ENCODE measurements around the gene SPON1. TPM values are rescaled to one million over a fixed set of nuclear protein-coding genes. Genes with fewer than 3 reads are reported as not detected.

SPON1 gene
- total and polyA plus RNA-seq, 10 of the 15 experiments (the other 5 are each of a cell fraction or from before 2014, with no cell fraction given), result 0.13 to 1.1 (median 0.18) TPM; not detected in 5

DNA sequence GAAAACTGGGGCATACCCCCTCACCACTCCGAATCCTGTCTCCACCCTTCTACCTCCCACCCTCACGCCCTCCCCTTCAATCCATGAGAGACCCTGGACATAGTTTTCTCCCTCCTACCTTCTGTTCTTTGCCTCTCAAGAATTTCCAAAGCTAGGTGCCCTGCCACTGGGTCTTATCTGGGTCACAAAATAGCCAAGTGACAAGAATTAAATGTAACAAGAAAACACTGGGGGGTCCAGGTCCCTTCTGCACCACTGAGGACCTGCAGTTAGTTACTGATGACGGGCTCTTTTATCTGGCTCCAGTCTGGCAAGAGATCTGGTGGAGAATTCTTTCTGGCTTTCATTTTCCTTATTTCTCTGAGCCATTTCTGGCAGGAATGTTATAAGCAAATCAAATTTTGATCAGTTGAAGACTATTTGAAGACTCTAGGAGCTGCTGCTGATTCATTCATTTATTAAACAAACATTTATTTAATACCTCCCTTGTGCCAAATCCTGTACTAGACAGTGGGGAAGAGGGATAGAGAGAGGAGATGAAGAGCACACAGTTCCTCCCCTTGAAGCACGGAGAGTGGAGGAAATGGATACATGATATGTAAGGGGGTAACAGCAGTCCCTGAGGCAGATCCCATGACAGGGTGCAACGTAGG is 261.2 kb downstream of the SPON1 start:
- FAIRE-seq, result no peak

More for the DNA sequence above, 261.2 kb downstream of the SPON1 start:
- SMC1A ChIA-PET (ENCODE audit: uncharacterized antibody, unreplicated experiment), result interaction anchor here (0.6 kb wide), 1 partner anchor 304 kb away, joined by 3 read pairs; no protein-coding TSS in a partner anchor
- POLR2A ChIA-PET, result no interaction called here
- WGBS (ENCODE audit: insufficient coverage, insufficient replicate concordance, low lambda C conversion rate, missing lambda C conversion rate), result 9% methylated on average over 5 of the region's 5 CpGs
- Histone ChIP-seq H3K9ac (ENCODE audit: control insufficient read depth, insufficient read depth, low read length) (no peak overlapping the region), H3K4me1 (ENCODE audit: control insufficient read depth, insufficient read depth, low read length) (no peaks in the 10 kb centered on the region), H3K4me2 (ENCODE audit: control insufficient read depth, insufficient read depth) (no peak overlapping the region), H3K4me3 (no peak overlapping the region), H3K9me3 (replicated peaks; ENCODE audit: control insufficient read depth, insufficient read depth, low read length) (no peaks in the 10 kb centered on the region), H2AFZ (ENCODE audit: control insufficient read depth, low read depth, low read length) (no peak overlapping the region), H3K27me3 (replicated peaks in 1 of 2; ENCODE audit: control insufficient read depth in 2 of 2, insufficient read depth in 2 of 2, low read length in 1 of 2) (no peaks in the 10 kb centered on the region; a peak in 2 of 4 replicates), H3K79me2 (ENCODE audit: control insufficient read depth, insufficient read depth, low read length) (no peaks in the 10 kb centered on the region), H3K36me3 (ENCODE audit: control insufficient read depth in 2 of 2, insufficient read depth in 2 of 2, low read length in 1 of 2) (no peaks in the 10 kb centered on the region), H4K20me1 (ENCODE audit: control insufficient read depth, insufficient read depth) (no peaks in the 10 kb centered on the region), H3K27ac (ENCODE audit: control insufficient read depth, insufficient read depth) (no peak overlapping the region)
- DNase-seq (ENCODE audit: low read depth, low spot score), result no peak
- TF ChIP-seq RAD21 (IDR thresholded peaks at IDR 0.05; ENCODE audit: insufficient read depth, low read depth, low read length), result no peak
- no peak for TF ChIP-seq POU2F2 (IDR thresholded peaks at IDR 0.05; ENCODE audit: borderline replicate concordance, low read depth, low read length)
- TF ChIP-seq RAD51 (IDR thresholded peaks at IDR 0.05), result no peak
- TF ChIP-seq NFYA (IDR thresholded peaks at IDR 0.05; ENCODE audit: borderline replicate concordance, low read depth, low read length), result no peak
- no peak for TF ChIP-seq MXI1 (IDR thresholded peaks at IDR 0.05; ENCODE audit: low read depth, low read length)
- TF ChIP-seq, protein P1, sequence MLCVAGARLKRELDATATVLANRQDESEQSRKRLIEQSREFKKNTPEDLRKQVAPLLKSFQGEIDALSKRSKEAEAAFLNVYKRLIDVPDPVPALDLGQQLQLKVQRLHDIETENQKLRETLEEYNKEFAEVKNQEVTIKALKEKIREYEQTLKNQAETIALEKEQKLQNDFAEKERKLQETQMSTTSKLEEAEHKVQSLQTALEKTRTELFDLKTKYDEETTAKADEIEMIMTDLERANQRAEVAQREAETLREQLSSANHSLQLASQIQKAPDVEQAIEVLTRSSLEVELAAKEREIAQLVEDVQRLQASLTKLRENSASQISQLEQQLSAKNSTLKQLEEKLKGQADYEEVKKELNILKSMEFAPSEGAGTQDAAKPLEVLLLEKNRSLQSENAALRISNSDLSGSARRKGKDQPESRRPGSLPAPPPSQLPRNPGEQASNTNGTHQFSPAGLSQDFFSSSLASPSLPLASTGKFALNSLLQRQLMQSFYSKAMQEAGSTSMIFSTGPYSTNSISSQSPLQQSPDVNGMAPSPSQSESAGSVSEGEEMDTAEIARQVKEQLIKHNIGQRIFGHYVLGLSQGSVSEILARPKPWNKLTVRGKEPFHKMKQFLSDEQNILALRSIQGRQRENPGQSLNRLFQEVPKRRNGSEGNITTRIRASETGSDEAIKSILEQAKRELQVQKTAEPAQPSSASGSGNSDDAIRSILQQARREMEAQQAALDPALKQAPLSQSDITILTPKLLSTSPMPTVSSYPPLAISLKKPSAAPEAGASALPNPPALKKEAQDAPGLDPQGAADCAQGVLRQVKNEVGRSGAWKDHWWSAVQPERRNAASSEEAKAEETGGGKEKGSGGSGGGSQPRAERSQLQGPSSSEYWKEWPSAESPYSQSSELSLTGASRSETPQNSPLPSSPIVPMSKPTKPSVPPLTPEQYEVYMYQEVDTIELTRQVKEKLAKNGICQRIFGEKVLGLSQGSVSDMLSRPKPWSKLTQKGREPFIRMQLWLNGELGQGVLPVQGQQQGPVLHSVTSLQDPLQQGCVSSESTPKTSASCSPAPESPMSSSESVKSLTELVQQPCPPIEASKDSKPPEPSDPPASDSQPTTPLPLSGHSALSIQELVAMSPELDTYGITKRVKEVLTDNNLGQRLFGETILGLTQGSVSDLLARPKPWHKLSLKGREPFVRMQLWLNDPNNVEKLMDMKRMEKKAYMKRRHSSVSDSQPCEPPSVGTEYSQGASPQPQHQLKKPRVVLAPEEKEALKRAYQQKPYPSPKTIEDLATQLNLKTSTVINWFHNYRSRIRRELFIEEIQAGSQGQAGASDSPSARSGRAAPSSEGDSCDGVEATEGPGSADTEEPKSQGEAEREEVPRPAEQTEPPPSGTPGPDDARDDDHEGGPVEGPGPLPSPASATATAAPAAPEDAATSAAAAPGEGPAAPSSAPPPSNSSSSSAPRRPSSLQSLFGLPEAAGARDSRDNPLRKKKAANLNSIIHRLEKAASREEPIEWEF (IDR thresholded peaks at IDR 0.05; ENCODE audit: insufficient replicate concordance, low read depth, low read length), result no peak
- no TSS peak for BruUV-seq (replicated peaks)
- CTCF ChIA-PET, result interaction anchor here (1.0 kb wide), 1 partner anchor 10 kb away, joined by 3 read pairs; no protein-coding TSS in a partner anchor
- no peak for ATAC-seq
- in situ Hi-C loops (cut with MboI), result no loop called here
- RAD21 ChIA-PET (ENCODE audit: unreplicated experiment), result no interaction called here
- intact Hi-C loops (cut with micrococcal nuclease; ENCODE audit: unreplicated experiment), result no loop called here
